Caco-2 (cell line): ENCODE results near the gene CERKL. TPM values are rescaled to one million over a fixed set of nuclear protein-coding genes. Genes with fewer than 3 reads are reported as not detected.

Experiments used
- BruUV-seq: library from RNA; stranded (reverse); fragments of 400-500 nt; replicated peaks from 2 replicates; lab custom pipeline; 2021; lab: Mats Ljungman, UMichigan
- CTCF ChIA-PET: fragments of 300-600 bp; sonication (Branson Sonifier 250); formaldehyde crosslinking; loops from one replicate; lab custom pipeline; 2022; ENCODE audit warnings: antibody characterized with exemption; lab: Charles Lee
- POLR2A ChIA-PET: fragments of 300-600 bp; sonication (Branson Sonifier 250); formaldehyde crosslinking; loops from one replicate; lab custom pipeline; 2022; ENCODE audit warnings: antibody characterized with exemption; lab: Charles Lee
- DNase-seq, 2 experiments: peaks; one replicate each; pipeline versions ENCODE4 v3.0.0 to v3.0.0-alpha.2; 2020 to 2022
- H3K27me3 ChIP-seq: replicated peaks from 2 replicates; pipeline ENCODE4 v1.6.0; 2011; ENCODE audit warnings: low read length; ENCODE audit not compliant: control insufficient read depth, insufficient read depth
- H3K36me3 ChIP-seq: 2 replicates; pipeline ENCODE4 v1.5.1; 2011; ENCODE audit warnings: low read length; ENCODE audit not compliant: control insufficient read depth, insufficient read depth
- H3K4me1 ChIP-seq: fragments of 250-450 bp; sonication (Bioruptor Pico); 2 replicates; pipeline ENCODE4 v1.5.1; 2020; ENCODE audit warnings: mild to moderate bottlenecking
- H3K4me3 ChIP-seq: 2 replicates; pipeline ENCODE4 v1.5.1; 2011; ENCODE audit warnings: low read depth, mild to moderate bottlenecking, control low read depth, low read length
- H3K9me3 ChIP-seq: fragments of 250-450 bp; sonication (Bioruptor Pico); 2 replicates; pipeline ENCODE4 v1.5.1; 2020; ENCODE audit warnings: mild to moderate bottlenecking, moderate library complexity
- H3K27ac Mint-ChIP-seq: one replicate; pipeline ENCODE4 v1.8.0; 2022; ENCODE audit warnings: mixed read lengths; ENCODE audit not compliant: unreplicated experiment
- H3K27me3 Mint-ChIP-seq: one replicate; pipeline ENCODE4 v1.8.0; 2022; ENCODE audit warnings: mixed read lengths; ENCODE audit not compliant: insufficient read depth, unreplicated experiment
- H3K36me3 Mint-ChIP-seq: one replicate; pipeline ENCODE4 v1.8.0; 2022; ENCODE audit warnings: mild to moderate bottlenecking, mixed read lengths; ENCODE audit not compliant: insufficient read depth, unreplicated experiment
- H3K4me1 Mint-ChIP-seq: one replicate; pipeline ENCODE4 v1.8.0; 2022; ENCODE audit warnings: low read depth, mixed read lengths; ENCODE audit not compliant: unreplicated experiment
- H3K4me3 Mint-ChIP-seq: one replicate; pipeline ENCODE4 v1.8.0; 2022; ENCODE audit warnings: mild to moderate bottlenecking, moderate library complexity, mixed read lengths; ENCODE audit not compliant: unreplicated experiment
- H3K9me3 Mint-ChIP-seq: one replicate; pipeline ENCODE4 v1.8.0; 2022; ENCODE audit warnings: mixed read lengths; ENCODE audit not compliant: unreplicated experiment
- CTCF ChIP-seq, 2 experiments: fragments of 200-600 bp in 1 of 2; IDR thresholded peaks; 1 replicate in 1 of 2; 2 replicates in 1 of 2; pipeline versions ENCODE4 v1.5.1 to v1.8.0; 2011 to 2022; ENCODE audit warnings: antibody characterized with exemption in 1 of 2, control low read depth in 1 of 2, inconsistent platforms in 1 of 2, low read depth in 1 of 2, low read length in 1 of 2, mild to moderate bottlenecking in 1 of 2, moderate library complexity in 1 of 2; ENCODE audit not compliant: insufficient read depth in 1 of 2, severe bottlenecking in 1 of 2, unreplicated experiment in 1 of 2
- intact Hi-C: fragments of 100-400 bp; cut with micrococcal nuclease; formaldehyde crosslinking; loops from one replicate; pipeline ENCODE4 v1.10.0; 2022; ENCODE audit not compliant: unreplicated experiment
- total RNA-seq: library from RNA; stranded (reverse); gene quantifications from 2 replicates; pipeline ENCODE4 v1.2.3, GENCODE V29; 2022

The CERKL gene
- total RNA-seq, 1 experiment from 2014 or later: not detected

- H3K4me3 Mint-ChIP-seq: no peak overlapping the region
- no TSS peak for BruUV-seq
- peaks cover 14% of the 10 kb centered on the region for H3K27me3 Mint-ChIP-seq
- H3K9me3 Mint-ChIP-seq: no peaks in the 10 kb centered on the region
- H3K36me3 Mint-ChIP-seq: no peaks in the 10 kb centered on the region
- no peak overlapping the region for H3K27ac Mint-ChIP-seq
- H3K27me3 ChIP-seq: no peaks in the 10 kb centered on the region
- ChIA-PET POLR2A (no interaction called here), CTCF (no interaction called here)
- no peaks in the 10 kb centered on the region for H3K4me1 ChIP-seq
- intact Hi-C loops: no loop called here
- H3K4me3 ChIP-seq: no peak overlapping the region
- H3K36me3 ChIP-seq: no peaks in the 10 kb centered on the region
- H3K4me1 Mint-ChIP-seq: no peaks in the 10 kb centered on the region
- no peaks in the 10 kb centered on the region for H3K9me3 ChIP-seq
- DNase-seq: no peak
- no peak for TF ChIP-seq CTCF (IDR thresholded peaks at IDR 0.05; ENCODE audit: insufficient read depth in 1 of 2, low read depth in 1 of 2, low read length in 1 of 2, severe bottlenecking in 1 of 2, unreplicated experiment in 1 of 2)
These were observed 110.8 kb downstream of the CERKL start for GRCh38 chr2:181546086-181546485.

- BruUV-seq: no TSS peak
- no peaks in the 10 kb centered on the region for H3K4me1 ChIP-seq
- intact Hi-C loops: no loop called here
These were observed 114.7 kb downstream of the CERKL start for GRCh38 chr2:181542170-181542569.

GRCh38 chr2:181540421-181540820 is 116.5 kb downstream of the CERKL start:
- no peaks in the 10 kb centered on the region for H3K9me3 ChIP-seq
- CTCF ChIA-PET: no interaction called here
- H3K36me3 Mint-ChIP-seq: no peaks in the 10 kb centered on the region
- TF ChIP-seq CTCF (IDR thresholded peaks at IDR 0.05; ENCODE audit: insufficient read depth in 1 of 2, low read depth in 1 of 2, low read length in 1 of 2, severe bottlenecking in 1 of 2, unreplicated experiment in 1 of 2): no peak
- POLR2A ChIA-PET: no interaction called here
- no peaks in the 10 kb centered on the region for H3K4me1 Mint-ChIP-seq
- H3K4me1 ChIP-seq: no peaks in the 10 kb centered on the region
- intact Hi-C loops: no loop called here
- no peak overlapping the region for H3K4me3 ChIP-seq
- no peak overlapping the region for H3K4me3 Mint-ChIP-seq
- H3K27me3 ChIP-seq: no peaks in the 10 kb centered on the region
- no peak overlapping the region for H3K27ac Mint-ChIP-seq
- peaks cover 3% of the 10 kb centered on the region for H3K27me3 Mint-ChIP-seq
- no peaks in the 10 kb centered on the region for H3K9me3 Mint-ChIP-seq
- no peaks in the 10 kb centered on the region for H3K36me3 ChIP-seq
- DNase-seq: no peak
- no TSS peak for BruUV-seq

More at GRCh38 chr2:181542170-181542569, 114.7 kb downstream of the CERKL start:
- no peak overlapping the region for H3K4me3 ChIP-seq
- no peaks in the 10 kb centered on the region for H3K9me3 ChIP-seq
- Mint-ChIP-seq H3K4me3 (no peak overlapping the region), H3K4me1 (no peaks in the 10 kb centered on the region), H3K36me3 (no peaks in the 10 kb centered on the region), H3K27me3 (peaks cover 10% of the 10 kb centered on the region), H3K27ac (no peak overlapping the region), H3K9me3 (no peaks in the 10 kb centered on the region)
- no peak for DNase-seq
- POLR2A ChIA-PET: no interaction called here
- no peak for TF ChIP-seq CTCF (IDR thresholded peaks at IDR 0.05; ENCODE audit: insufficient read depth in 1 of 2, low read depth in 1 of 2, low read length in 1 of 2, severe bottlenecking in 1 of 2, unreplicated experiment in 1 of 2)
- H3K27me3 ChIP-seq: no peaks in the 10 kb centered on the region
- CTCF ChIA-PET: no interaction called here
- no peaks in the 10 kb centered on the region for H3K36me3 ChIP-seq
